ENCODE measurements around the gene BLTP2.
A peak's percentile ranks its signal among the peaks of the same experiment; 100 is the strongest.
"Not testable (repeated sequence)": the region's sequence is repeated elsewhere in the genome, so short reads cannot be mapped to it uniquely, and the experiment has no call there.

Gene BLTP2

GRCh38 chr17:28646039-28646754 is 1.2 kb upstream of the BLTP2 start:
- no peak for DNase-seq (ENCODE audit: low spot score)

- no peak for DNase-seq (ENCODE audit: low spot score)
These were observed 600 bp upstream of the BLTP2 start for GRCh38 chr17:28645576-28645939.

GRCh38 chr17:28643983-28644786 is 773 bp downstream of the BLTP2 start:
- DNase-seq (ENCODE audit: low spot score), result peak; percentile 53

- DNase-seq (ENCODE audit: low spot score), result no peak
These were observed 3.4 kb downstream of the BLTP2 start for GRCh38 chr17:28641579-28641978.

GRCh38 chr17:28635506-28635905 is 9.5 kb downstream of the BLTP2 start:
- DNase-seq (ENCODE audit: low spot score), result no peak

GRCh38 chr17:28634206-28634865 is 10.6 kb downstream of the BLTP2 start:
- no peak for DNase-seq (ENCODE audit: low spot score)

- no peak for DNase-seq (ENCODE audit: low spot score)
These were observed 18.1 kb downstream of the BLTP2 start for GRCh38 chr17:28626818-28627217.

- no peak for DNase-seq (ENCODE audit: low spot score)
These were observed 20.8 kb downstream of the BLTP2 start for GRCh38 chr17:28624148-28624547.

GRCh38 chr17:28623696-28624095 is 21.3 kb downstream of the BLTP2 start:
- DNase-seq (ENCODE audit: low spot score), result no peak

- no peak for DNase-seq (ENCODE audit: low spot score)
These were observed 22.8 kb downstream of the BLTP2 start for GRCh38 chr17:28622186-28622585.

GRCh38 chr17:28620010-28620409 is 24.9 kb downstream of the BLTP2 start:
- DNase-seq (ENCODE audit: low spot score), result no peak

- no peak for DNase-seq (ENCODE audit: low spot score)
These were observed 26.5 kb downstream of the BLTP2 start for GRCh38 chr17:28618464-28618863.

- no peak for DNase-seq (ENCODE audit: low spot score)
These were observed 28.7 kb downstream of the BLTP2 start for GRCh38 chr17:28616281-28616680.

GRCh38 chr17:28615260-28615940 is 29.6 kb downstream of the BLTP2 start:
- no peak for DNase-seq (ENCODE audit: low spot score)

- DNase-seq (ENCODE audit: low spot score), result no peak
These were observed 31.0 kb downstream of the BLTP2 start, which contains the start of gene RSKR for GRCh38 chr17:28613931-28614381. Gene RSKR, minus strand, starts transcription at chr17:28614185. Its CDS starts 24 bp downstream, at chr17:28614161.

GRCh38 chr17:28612936-28613872 is 31.8 kb downstream of the BLTP2 start:
- peak; percentile 26 for DNase-seq (ENCODE audit: low spot score)

- DNase-seq (ENCODE audit: low spot score), result no peak
These were observed 32.4 kb downstream of the BLTP2 start for GRCh38 chr17:28612531-28612930.

- no peak for DNase-seq (ENCODE audit: low spot score)
These were observed 34.6 kb downstream of the BLTP2 start for GRCh38 chr17:28610376-28610775.

- not testable (repeated sequence) for DNase-seq (ENCODE audit: low spot score)
These were observed 40.9 kb downstream of the BLTP2 start for GRCh38 chr17:28604031-28604430.

- peak; percentile 72 for DNase-seq (ENCODE audit: low spot score)
These were observed 45.4 kb downstream of the BLTP2 start for GRCh38 chr17:28599311-28600184.
